ENCODE measurements around the gene NAV2. TPM values are rescaled to one million over a fixed set of nuclear protein-coding genes. Genes with fewer than 3 reads are reported as not detected.

NAV2 gene
- total RNA-seq, 1 donor from 2014 or later, result 11.1 TPM

DNA sequence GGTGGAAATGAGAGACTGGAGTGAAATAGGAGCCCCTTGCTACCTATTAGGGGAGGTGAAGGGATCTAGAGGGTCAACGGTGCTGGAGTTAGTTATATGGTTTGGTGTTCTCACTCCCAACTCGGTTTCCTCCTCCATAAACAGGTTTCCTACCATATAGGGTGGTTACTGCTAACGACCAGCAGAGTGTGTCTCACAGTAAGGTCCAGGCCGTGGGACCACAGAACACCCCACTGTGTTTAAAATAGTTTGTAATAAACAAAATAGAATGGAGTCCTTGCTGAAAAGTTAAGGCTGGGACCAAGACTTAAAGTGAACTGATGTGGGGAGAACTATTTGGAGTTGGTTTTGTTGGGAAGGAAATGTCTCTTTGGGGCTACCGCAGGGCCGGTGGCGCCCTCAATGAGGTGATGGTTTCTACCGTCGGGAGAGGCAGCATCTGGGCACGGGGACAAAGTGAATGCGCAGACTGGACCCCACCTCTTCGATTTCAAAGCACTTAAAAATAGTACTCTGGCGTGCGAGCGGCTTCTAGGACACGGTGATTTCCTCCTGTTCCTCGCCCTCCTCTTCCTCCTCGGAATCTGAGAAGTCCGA lies 443.1 kb downstream of the NAV2 start:
- FAIRE-seq, result no peak
- TF ChIP-seq, protein P1, sequence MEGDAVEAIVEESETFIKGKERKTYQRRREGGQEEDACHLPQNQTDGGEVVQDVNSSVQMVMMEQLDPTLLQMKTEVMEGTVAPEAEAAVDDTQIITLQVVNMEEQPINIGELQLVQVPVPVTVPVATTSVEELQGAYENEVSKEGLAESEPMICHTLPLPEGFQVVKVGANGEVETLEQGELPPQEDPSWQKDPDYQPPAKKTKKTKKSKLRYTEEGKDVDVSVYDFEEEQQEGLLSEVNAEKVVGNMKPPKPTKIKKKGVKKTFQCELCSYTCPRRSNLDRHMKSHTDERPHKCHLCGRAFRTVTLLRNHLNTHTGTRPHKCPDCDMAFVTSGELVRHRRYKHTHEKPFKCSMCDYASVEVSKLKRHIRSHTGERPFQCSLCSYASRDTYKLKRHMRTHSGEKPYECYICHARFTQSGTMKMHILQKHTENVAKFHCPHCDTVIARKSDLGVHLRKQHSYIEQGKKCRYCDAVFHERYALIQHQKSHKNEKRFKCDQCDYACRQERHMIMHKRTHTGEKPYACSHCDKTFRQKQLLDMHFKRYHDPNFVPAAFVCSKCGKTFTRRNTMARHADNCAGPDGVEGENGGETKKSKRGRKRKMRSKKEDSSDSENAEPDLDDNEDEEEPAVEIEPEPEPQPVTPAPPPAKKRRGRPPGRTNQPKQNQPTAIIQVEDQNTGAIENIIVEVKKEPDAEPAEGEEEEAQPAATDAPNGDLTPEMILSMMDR (IDR thresholded peaks at IDR 0.05; ENCODE audit: insufficient read depth, low read length, severe bottlenecking), result no peak
- no peak for DNase-seq (ENCODE audit: low read depth)
- peaks cover 47% of the 10 kb centered on the region for H3K27me3 ChIP-seq (ENCODE audit: control insufficient read depth, insufficient read depth, low read length)
- no peaks in the 10 kb centered on the region for H3K36me3 ChIP-seq (ENCODE audit: control insufficient read depth, insufficient read depth, low read length)
- H3K4me3 ChIP-seq (ENCODE audit: low read depth, low read length), result no peak overlapping the region

DNA sequence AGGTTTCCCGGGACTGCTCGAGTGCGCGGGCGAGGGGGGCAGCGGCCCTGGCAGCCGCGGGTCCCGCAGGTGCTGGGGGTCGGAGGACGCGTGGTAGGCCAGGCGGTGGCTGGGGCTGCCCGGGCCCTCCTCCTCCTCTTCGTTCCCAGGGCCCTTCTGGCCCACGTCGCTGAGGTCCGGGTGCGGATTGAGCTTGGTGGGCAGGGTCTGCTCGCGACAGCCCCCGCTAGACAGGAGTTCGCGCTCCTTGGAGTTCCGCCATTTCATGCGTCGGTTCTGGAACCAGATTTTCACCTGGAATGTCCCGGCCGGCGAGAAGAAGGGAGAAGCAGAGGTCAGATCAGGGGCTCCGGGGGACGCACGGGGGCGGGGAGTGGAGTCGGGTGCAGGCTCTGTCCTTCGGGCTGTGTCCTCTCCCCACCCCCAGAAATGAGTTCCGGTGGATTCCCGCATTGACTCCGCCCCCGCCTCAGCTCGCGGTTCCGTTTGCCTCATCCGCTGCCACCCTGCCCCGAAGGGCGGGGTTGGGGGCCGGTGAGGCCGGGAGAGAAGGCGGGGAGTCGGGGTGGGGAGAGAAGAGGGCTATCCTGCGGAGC lies 443.7 kb downstream of the NAV2 start:
- TF ChIP-seq, protein P1 (IDR thresholded peaks at IDR 0.05; ENCODE audit: insufficient read depth, low read length, severe bottlenecking), result no peak
- Histone ChIP-seq H3K4me3 (ENCODE audit: low read depth, low read length) (no peak overlapping the region), H3K27me3 (ENCODE audit: control insufficient read depth, insufficient read depth, low read length) (peaks cover 53% of the 10 kb centered on the region), H3K36me3 (ENCODE audit: control insufficient read depth, insufficient read depth, low read length) (no peaks in the 10 kb centered on the region)
- FAIRE-seq (no peak), DNase-seq (ENCODE audit: low read depth) (no peak)

DNA sequence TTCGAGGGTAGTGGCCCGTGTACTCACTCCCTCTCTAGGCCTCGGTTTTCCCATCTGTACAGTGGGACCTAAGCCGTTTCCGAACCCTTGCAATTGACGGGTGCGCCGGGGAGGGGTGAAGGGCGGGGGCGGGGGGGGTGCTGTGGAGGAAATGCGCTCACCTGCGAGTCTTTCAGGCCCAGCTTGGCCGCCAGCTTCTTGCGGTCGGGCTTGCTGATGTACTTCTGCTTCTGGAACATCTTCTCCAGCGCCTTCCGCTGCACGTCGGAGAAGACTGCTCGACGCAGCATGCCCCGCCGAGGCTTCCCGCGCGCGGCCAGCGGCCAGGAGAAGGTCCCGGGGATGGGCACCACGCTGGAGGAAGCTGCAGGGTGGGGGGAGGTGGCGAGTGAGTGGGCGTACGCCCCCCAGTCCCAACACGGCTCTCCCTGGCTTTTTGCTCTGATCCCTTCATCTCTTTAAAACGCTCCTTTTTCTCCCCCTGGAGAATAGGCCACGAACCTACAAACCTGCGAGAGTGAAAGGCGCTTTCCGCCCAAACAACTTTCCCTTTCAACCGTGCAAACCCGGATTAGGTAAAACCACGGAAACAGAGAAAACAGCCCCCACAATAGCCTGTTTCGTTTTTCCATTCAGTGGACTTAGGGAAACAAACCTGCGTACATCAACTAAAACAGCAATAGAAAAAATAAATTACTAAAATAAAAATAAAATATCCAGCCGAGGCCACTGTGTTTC lies 444.4 kb downstream of the NAV2 start:
- peaks cover 59% of the 10 kb centered on the region for H3K27me3 ChIP-seq (ENCODE audit: control insufficient read depth, insufficient read depth, low read length)
- no peaks in the 10 kb centered on the region for H3K36me3 ChIP-seq (ENCODE audit: control insufficient read depth, insufficient read depth, low read length)
- DNase-seq (ENCODE audit: low read depth) (no peak), FAIRE-seq (no peak)
- no peak overlapping the region for H3K4me3 ChIP-seq (ENCODE audit: low read depth, low read length)
- TF ChIP-seq, protein P1 (IDR thresholded peaks at IDR 0.05; ENCODE audit: insufficient read depth, low read length, severe bottlenecking), result no peak

DNA sequence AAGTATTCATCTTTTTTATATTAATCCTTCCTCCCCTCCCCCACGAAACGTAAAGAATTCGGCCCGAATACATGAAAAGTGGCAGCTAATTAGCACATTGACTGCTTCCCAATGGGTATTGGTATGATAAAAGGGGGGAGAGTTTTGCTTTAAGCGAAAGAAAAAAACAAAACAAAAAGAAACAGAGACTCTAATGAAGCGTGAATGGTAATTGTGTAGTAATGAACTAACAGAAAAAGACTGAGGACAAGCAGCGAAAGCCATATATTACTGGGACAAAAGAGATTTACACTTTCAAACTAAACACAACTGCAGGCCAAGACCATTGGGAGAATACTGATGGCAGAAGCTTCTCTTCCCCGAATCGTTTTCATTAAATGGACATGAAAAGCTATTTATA lies 445.1 kb downstream of the NAV2 start:
- H3K27me3 ChIP-seq (ENCODE audit: control insufficient read depth, insufficient read depth, low read length), result peaks cover 65% of the 10 kb centered on the region
- TF ChIP-seq, protein P1 (IDR thresholded peaks at IDR 0.05; ENCODE audit: insufficient read depth, low read length, severe bottlenecking), result no peak
- no peak overlapping the region for H3K4me3 ChIP-seq (ENCODE audit: low read depth, low read length)
- DNase-seq (ENCODE audit: low read depth) (no peak), FAIRE-seq (no peak)
- H3K36me3 ChIP-seq (ENCODE audit: control insufficient read depth, insufficient read depth, low read length), result no peaks in the 10 kb centered on the region

GRCh38 chr11:20158597-20159257 lies 446.1 kb downstream of the NAV2 start:
- peaks cover 73% of the 10 kb centered on the region for H3K27me3 ChIP-seq (ENCODE audit: control insufficient read depth, insufficient read depth, low read length)
- FAIRE-seq (no peak), DNase-seq (ENCODE audit: low read depth) (peak; percentile 36)
- TF ChIP-seq, protein P1 (IDR thresholded peaks at IDR 0.05; ENCODE audit: insufficient read depth, low read length, severe bottlenecking), result no peak
- H3K4me3 ChIP-seq (ENCODE audit: low read depth, low read length), result no peak overlapping the region
- no peaks in the 10 kb centered on the region for H3K36me3 ChIP-seq (ENCODE audit: control insufficient read depth, insufficient read depth, low read length)

Measured in bronchial epithelial cell (primary cell).